ENCODE data around the gene KLK7. TPM values are rescaled to one million over a fixed set of nuclear protein-coding genes. Genes with fewer than 3 reads are reported as not detected.

KLK7 gene
- total RNA-seq, 1 experiment from 2014 or later = not detected

- no peaks in the 10 kb centered on the region for H3K4me1 ChIP-seq (ENCODE audit: insufficient read depth, low read length, poor library complexity, severe bottlenecking)
- no peaks in the 10 kb centered on the region for H3K36me3 ChIP-seq (ENCODE audit: insufficient read depth, low read length, poor library complexity, severe bottlenecking)
- TF ChIP-seq EZH2 (IDR thresholded peaks at IDR 0.05; ENCODE audit: borderline replicate concordance, low read depth, low read length, poor library complexity, severe bottlenecking) = no peak
- no peak for TF ChIP-seq CTCF (conservative IDR thresholded peaks at IDR 0.05; ENCODE audit: low read depth, low read length)
- H3K27me3 ChIP-seq (replicated peaks; ENCODE audit: insufficient read depth, low read depth, low read length, poor library complexity) = peaks cover 40% of the 10 kb centered on the region
- ChIA-PET POLR2A (ENCODE audit: low non-redundant PET) (no interaction called here), CTCF (no interaction called here)
- DNase-seq (ENCODE audit: low spot score) = no peak
- H3K4me3 ChIP-seq (ENCODE audit: low read depth, low read length, poor library complexity, severe bottlenecking) = no peak overlapping the region
- H3K9me3 ChIP-seq (ENCODE audit: low read depth, low read length, poor library complexity, severe bottlenecking) = no peaks in the 10 kb centered on the region
- no TSS peak for BruUV-seq (replicated peaks)
- no peak overlapping the region for H3K27ac ChIP-seq (ENCODE audit: low read depth, low read length, poor library complexity, severe bottlenecking)
- intact Hi-C loops (cut with micrococcal nuclease; ENCODE audit: unreplicated experiment) = no loop called here
These were observed 21.5 kb upstream of the KLK7 start for GRCh38 chr19:51005248-51005647.

DNA sequence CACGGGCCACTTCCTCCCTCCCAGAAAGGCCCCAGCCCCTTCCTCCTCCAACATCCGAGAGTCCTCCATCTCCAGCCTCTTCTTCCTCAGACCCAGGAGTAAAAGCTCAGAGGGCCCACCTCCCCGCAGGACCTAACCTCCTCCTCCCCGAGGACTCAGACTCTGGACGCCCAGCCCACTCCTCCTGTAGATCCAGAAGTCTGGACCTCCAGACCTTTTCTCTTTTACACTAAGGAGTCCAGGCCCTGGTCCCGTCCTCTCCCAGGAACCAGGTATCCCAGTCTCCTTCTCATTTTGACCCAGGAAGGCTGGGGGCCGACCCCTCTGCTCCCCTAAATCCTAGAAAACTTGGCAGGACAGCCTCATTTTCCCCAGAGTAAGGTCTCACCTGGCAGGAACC, 19.6 kb upstream of the KLK7 start:
- BruUV-seq (replicated peaks) = no TSS peak
- H3K4me3 ChIP-seq (ENCODE audit: low read depth, low read length, poor library complexity, severe bottlenecking) = no peak overlapping the region
- intact Hi-C loops (cut with micrococcal nuclease; ENCODE audit: unreplicated experiment) = no loop called here
- no peak for TF ChIP-seq CTCF (conservative IDR thresholded peaks at IDR 0.05; ENCODE audit: low read depth, low read length)
- no peak for TF ChIP-seq EZH2 (IDR thresholded peaks at IDR 0.05; ENCODE audit: borderline replicate concordance, low read depth, low read length, poor library complexity, severe bottlenecking)
- DNase-seq (ENCODE audit: low spot score) = no peak
- no peaks in the 10 kb centered on the region for H3K9me3 ChIP-seq (ENCODE audit: low read depth, low read length, poor library complexity, severe bottlenecking)
- H3K27me3 ChIP-seq (replicated peaks; ENCODE audit: insufficient read depth, low read depth, low read length, poor library complexity) = peaks cover 24% of the 10 kb centered on the region
- no peak overlapping the region for H3K27ac ChIP-seq (ENCODE audit: low read depth, low read length, poor library complexity, severe bottlenecking)
- ChIA-PET POLR2A (ENCODE audit: low non-redundant PET) (no interaction called here), CTCF (no interaction called here)
- H3K4me1 ChIP-seq (ENCODE audit: insufficient read depth, low read length, poor library complexity, severe bottlenecking) = no peaks in the 10 kb centered on the region
- no peaks in the 10 kb centered on the region for H3K36me3 ChIP-seq (ENCODE audit: insufficient read depth, low read length, poor library complexity, severe bottlenecking)

GRCh38 chr19:51002542-51003311, 19.0 kb upstream of the KLK7 start:
- H3K27ac ChIP-seq (ENCODE audit: low read depth, low read length, poor library complexity, severe bottlenecking) = no peak overlapping the region
- no TSS peak for BruUV-seq (replicated peaks)
- peak; percentile 61 for DNase-seq (ENCODE audit: low spot score)
- ChIA-PET POLR2A (ENCODE audit: low non-redundant PET) (no interaction called here), CTCF (interaction anchor here (0.6 to 1.2 kb wide), 2 partner anchors 14 to 78 kb away, joined by 3 to 5 read pairs; no protein-coding TSS in a partner anchor)
- no peak overlapping the region for H3K4me3 ChIP-seq (ENCODE audit: low read depth, low read length, poor library complexity, severe bottlenecking)
- H3K27me3 ChIP-seq (replicated peaks; ENCODE audit: insufficient read depth, low read depth, low read length, poor library complexity) = peaks cover 20% of the 10 kb centered on the region
- H3K36me3 ChIP-seq (ENCODE audit: insufficient read depth, low read length, poor library complexity, severe bottlenecking) = no peaks in the 10 kb centered on the region
- TF ChIP-seq EZH2 (IDR thresholded peaks at IDR 0.05; ENCODE audit: borderline replicate concordance, low read depth, low read length, poor library complexity, severe bottlenecking) (no peak), CTCF (conservative IDR thresholded peaks at IDR 0.05; ENCODE audit: low read depth, low read length) (no peak)
- intact Hi-C loops (cut with micrococcal nuclease; ENCODE audit: unreplicated experiment) = no loop called here
- no peaks in the 10 kb centered on the region for H3K4me1 ChIP-seq (ENCODE audit: insufficient read depth, low read length, poor library complexity, severe bottlenecking)
- no peaks in the 10 kb centered on the region for H3K9me3 ChIP-seq (ENCODE audit: low read depth, low read length, poor library complexity, severe bottlenecking)
